Mesenchymal stem cell (in vitro differentiated cells and primary cell): Measurements from ENCODE around the gene EFCAB6.

Source experiments
- DNase-seq: peaks from one replicate; pipeline ENCODE4 v3.0.0-alpha.2; 2013
- H2AFZ ChIP-seq: one replicate; pipeline ENCODE4 v1.6.1; 2013; ENCODE audit warnings: low read depth, mild to moderate bottlenecking, control low read depth, inconsistent platforms, low read length, moderate library complexity
- H2AK5ac ChIP-seq: 2 replicates; pipeline ENCODE4 v1.6.1; 2013; ENCODE audit warnings: low read length, moderate library complexity, mild to moderate bottlenecking, inconsistent platforms; ENCODE audit not compliant: severe bottlenecking
- H2BK120ac ChIP-seq: one replicate; pipeline ENCODE4 v1.6.1; 2013; ENCODE audit warnings: low read depth, mild to moderate bottlenecking, inconsistent platforms, low read length, moderate library complexity
- H2BK12ac ChIP-seq, 2 experiments: one replicate each; pipeline ENCODE4 v1.6.1; 2013; ENCODE audit warnings: inconsistent platforms in 2 of 2, low read length in 2 of 2, mild to moderate bottlenecking in 2 of 2, moderate library complexity in 2 of 2, control low read depth in 1 of 2
- H2BK15ac ChIP-seq: one replicate; pipeline ENCODE4 v1.6.1; 2013; ENCODE audit warnings: mild to moderate bottlenecking, low read depth, inconsistent platforms; ENCODE audit not compliant: poor library complexity, severe bottlenecking
- H2BK5ac ChIP-seq: 2 replicates; pipeline ENCODE4 v1.6.1; 2013; ENCODE audit warnings: low read depth, mild to moderate bottlenecking, low read length, control low read depth, inconsistent platforms; ENCODE audit not compliant: poor library complexity, severe bottlenecking
- H3K14ac ChIP-seq, 2 experiments: one replicate each; pipeline ENCODE4 v1.6.1; 2013; ENCODE audit warnings: inconsistent platforms in 2 of 2, low read length in 2 of 2, control low read depth in 1 of 2, mild to moderate bottlenecking in 1 of 2, moderate library complexity in 1 of 2
- H3K18ac ChIP-seq, 2 experiments: one replicate each; pipeline ENCODE4 v1.6.1; 2013; ENCODE audit warnings: inconsistent platforms in 2 of 2, low read length in 2 of 2, control low read depth in 1 of 2, low read depth in 1 of 2, mild to moderate bottlenecking in 1 of 2
- H3K23ac ChIP-seq, 2 experiments: one replicate each; pipeline ENCODE4 v1.6.1; 2013; ENCODE audit warnings: inconsistent platforms in 2 of 2, low read length in 2 of 2, mild to moderate bottlenecking in 2 of 2, moderate library complexity in 2 of 2, control low read depth in 1 of 2
- H3K27ac ChIP-seq: 2 replicates; pipeline ENCODE4 v1.5.1; 2013; ENCODE audit warnings: mild to moderate bottlenecking, moderate library complexity, low read length, control low read depth, inconsistent platforms; ENCODE audit not compliant: poor library complexity, severe bottlenecking
- H3K27me3 ChIP-seq, 2 experiments: 2 replicates each; pipeline versions ENCODE4 v1.6.1 to v1.7.0; 2013; ENCODE audit warnings: low read length in 2 of 2, mild to moderate bottlenecking in 2 of 2, moderate library complexity in 2 of 2, control low read depth in 1 of 2, inconsistent platforms in 1 of 2; ENCODE audit not compliant: control insufficient read depth in 1 of 2, insufficient read depth in 1 of 2
- H3K36me3 ChIP-seq, 2 experiments: 2 replicates each; pipeline versions ENCODE4 v1.6.1 to v1.7.0; 2013; ENCODE audit warnings: low read length in 2 of 2, control low read depth in 1 of 2, inconsistent platforms in 1 of 2, low read depth in 1 of 2, mild to moderate bottlenecking in 1 of 2; ENCODE audit not compliant: insufficient read depth in 2 of 2, control insufficient read depth in 1 of 2
- H3K4ac ChIP-seq, 2 experiments: one replicate each; pipeline ENCODE4 v1.6.1; 2013; ENCODE audit warnings: inconsistent platforms in 2 of 2, low read length in 2 of 2, mild to moderate bottlenecking in 2 of 2, moderate library complexity in 2 of 2, control low read depth in 1 of 2, low read depth in 1 of 2
- H3K4me1 ChIP-seq: 2 replicates; pipeline ENCODE4 v1.6.1; 2013; ENCODE audit warnings: low read depth, low read length, control low read depth; ENCODE audit not compliant: control insufficient read depth, insufficient read depth
- H3K4me2 ChIP-seq: 2 replicates; pipeline ENCODE4 v1.6.1; 2013; ENCODE audit warnings: low read length, mild to moderate bottlenecking, inconsistent platforms; ENCODE audit not compliant: poor library complexity, severe bottlenecking
- H3K4me3 ChIP-seq, 2 experiments: 2 replicates each; pipeline versions ENCODE4 v1.5.1 to v1.7.0; 2013; ENCODE audit warnings: low read length in 2 of 2, mild to moderate bottlenecking in 2 of 2, control low read depth in 1 of 2, low read depth in 1 of 2; ENCODE audit not compliant: insufficient read depth in 1 of 2
- H3K79me1 ChIP-seq: replicated peaks from 2 replicates; pipeline ENCODE4 v1.6.1; 2013; ENCODE audit warnings: mild to moderate bottlenecking, control low read depth, low read length, inconsistent platforms; ENCODE audit not compliant: poor library complexity, severe bottlenecking
- H3K9ac ChIP-seq: 2 replicates; pipeline ENCODE4 v1.7.0; 2013; ENCODE audit warnings: mild to moderate bottlenecking, low read length, moderate library complexity
- H3K9me3 ChIP-seq: 2 replicates; pipeline ENCODE4 v1.7.0; 2013; ENCODE audit warnings: mild to moderate bottlenecking, low read length; ENCODE audit not compliant: control insufficient read depth
- H4K8ac ChIP-seq: one replicate; pipeline ENCODE4 v1.6.1; 2013; ENCODE audit warnings: inconsistent platforms, mild to moderate bottlenecking, low read length, moderate library complexity
- H4K91ac ChIP-seq: one replicate; pipeline ENCODE4 v1.6.1; 2013; ENCODE audit warnings: mild to moderate bottlenecking, low read length, inconsistent platforms
- WGBS: methylation state at CpG from one replicate; pipeline ENCODE4 v1.1.7; 2013; ENCODE audit warnings: mixed read lengths; 5-methylcytosine and 5-hydroxymethylcytosine counted together

EFCAB6 gene

GRCh38 chr22:43583501-43583900 is 228.6 kb downstream of the EFCAB6 start:
- Histone ChIP-seq H2BK5ac (no peak overlapping the region), H2AFZ (no peak overlapping the region), H3K18ac (no peak overlapping the region), H3K23ac (no peak overlapping the region), H3K4me2 (no peak overlapping the region), H3K79me1 (no peaks in the 10 kb centered on the region), H2BK15ac (no peak overlapping the region), H3K27me3 (no peaks in the 10 kb centered on the region), H3K4ac (no peak overlapping the region), H3K9ac (no peak overlapping the region), H3K4me3 (no peak overlapping the region), H3K4me1 (no peaks in the 10 kb centered on the region), H3K14ac (no peak overlapping the region), H3K36me3 (no peaks in the 10 kb centered on the region), H2AK5ac (no peak overlapping the region), H3K9me3 (peaks cover 27% of the 10 kb centered on the region), H2BK12ac (no peak overlapping the region), H3K27ac (no peak overlapping the region), H4K8ac (no peak overlapping the region), H2BK120ac (no peak overlapping the region), H4K91ac (no peak overlapping the region)
- 25% methylated on average over 2 of the region's 2 CpGs for WGBS
- no peak for DNase-seq

DNA sequence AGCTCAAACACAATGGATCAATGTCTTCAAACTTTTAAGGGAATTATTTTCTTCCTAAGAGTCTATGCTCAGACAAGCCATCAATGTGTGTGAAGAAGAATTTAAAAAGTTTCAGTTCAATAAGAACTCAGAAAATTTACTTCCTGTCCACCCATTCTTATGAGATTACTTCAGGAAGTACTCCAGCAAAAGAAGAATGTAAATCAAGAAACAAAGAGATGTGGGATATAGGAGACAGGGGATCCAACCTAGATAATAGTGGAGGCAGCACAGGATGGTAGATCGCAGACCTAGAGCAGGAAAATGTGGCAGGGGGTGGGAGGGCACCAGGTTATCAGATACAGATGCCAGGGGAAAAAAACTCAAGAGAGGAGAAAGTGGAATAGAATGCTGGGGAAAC is 229.7 kb downstream of the EFCAB6 start:
- Histone ChIP-seq H3K4ac (no peak overlapping the region), H3K14ac (no peak overlapping the region), H3K27me3 (no peaks in the 10 kb centered on the region), H3K9ac (no peak overlapping the region), H2AFZ (no peak overlapping the region), H4K8ac (no peak overlapping the region), H3K4me2 (no peak overlapping the region), H4K91ac (no peak overlapping the region), H3K4me3 (no peak overlapping the region), H3K9me3 (peaks cover 27% of the 10 kb centered on the region), H3K27ac (no peak overlapping the region), H2AK5ac (no peak overlapping the region), H3K18ac (no peak overlapping the region), H2BK120ac (no peak overlapping the region), H3K23ac (no peak overlapping the region), H3K79me1 (no peaks in the 10 kb centered on the region), H3K4me1 (no peaks in the 10 kb centered on the region), H3K36me3 (no peaks in the 10 kb centered on the region), H2BK12ac (no peak overlapping the region), H2BK15ac (no peak overlapping the region), H2BK5ac (no peak overlapping the region)
- DNase-seq = no peak
- 74% methylated on average over 1 of the region's 1 CpG for WGBS

GRCh38 chr22:43580271-43580750 is 231.8 kb downstream of the EFCAB6 start:
- Histone ChIP-seq H3K4me1 (no peaks in the 10 kb centered on the region), H3K27ac (no peak overlapping the region), H2BK5ac (no peak overlapping the region), H3K4ac (no peak overlapping the region), H3K9ac (no peak overlapping the region), H3K79me1 (no peaks in the 10 kb centered on the region), H2BK15ac (no peak overlapping the region), H2BK12ac (no peak overlapping the region), H3K36me3 (no peaks in the 10 kb centered on the region), H3K18ac (no peak overlapping the region), H3K4me2 (no peak overlapping the region), H3K9me3 (peaks cover 27% of the 10 kb centered on the region), H2AK5ac (no peak overlapping the region), H4K91ac (no peak overlapping the region), H3K23ac (no peak overlapping the region), H4K8ac (no peak overlapping the region), H3K14ac (no peak overlapping the region), H2BK120ac (no peak overlapping the region), H2AFZ (no peak overlapping the region), H3K27me3 (no peaks in the 10 kb centered on the region), H3K4me3 (no peak overlapping the region)
- no peak for DNase-seq
- WGBS = 54% methylated on average over 4 of the region's 4 CpGs

GRCh38 chr22:43574738-43575137 is 237.4 kb downstream of the EFCAB6 start:
- H2AFZ ChIP-seq = no peak overlapping the region
- no peak overlapping the region for H3K27ac ChIP-seq
- H3K36me3 ChIP-seq = no peaks in the 10 kb centered on the region
- no peaks in the 10 kb centered on the region for H3K9me3 ChIP-seq
- no peak for DNase-seq
- no peak overlapping the region for H3K4ac ChIP-seq
- peaks cover 1% of the 10 kb centered on the region for H3K4me1 ChIP-seq
- H4K91ac ChIP-seq = no peak overlapping the region
- WGBS = 74% methylated on average over 3 of the region's 5 CpGs
- no peak overlapping the region for H4K8ac ChIP-seq
- no peak overlapping the region for H2AK5ac ChIP-seq
- peaks cover 6 to 21% of the 10 kb centered on the region in 2 experiments for H3K27me3 ChIP-seq
- H3K23ac ChIP-seq = no peak overlapping the region
- no peak overlapping the region for H3K4me3 ChIP-seq
- H2BK120ac ChIP-seq = no peak overlapping the region
- no peak overlapping the region for H2BK5ac ChIP-seq
- H2BK15ac ChIP-seq = no peak overlapping the region
- no peak overlapping the region for H3K18ac ChIP-seq
- H3K4me2 ChIP-seq = no peak overlapping the region
- no peak overlapping the region for H3K9ac ChIP-seq
- no peak overlapping the region for H2BK12ac ChIP-seq
- H3K14ac ChIP-seq = no peak overlapping the region
- H3K79me1 ChIP-seq = no peaks in the 10 kb centered on the region
